ENCODE measurements around the gene LAMTOR2.
"Not testable (repeated sequence)": the region's sequence is repeated elsewhere in the genome, so short reads cannot be mapped to it uniquely, and the experiment has no call there.

LAMTOR2 gene

DNA sequence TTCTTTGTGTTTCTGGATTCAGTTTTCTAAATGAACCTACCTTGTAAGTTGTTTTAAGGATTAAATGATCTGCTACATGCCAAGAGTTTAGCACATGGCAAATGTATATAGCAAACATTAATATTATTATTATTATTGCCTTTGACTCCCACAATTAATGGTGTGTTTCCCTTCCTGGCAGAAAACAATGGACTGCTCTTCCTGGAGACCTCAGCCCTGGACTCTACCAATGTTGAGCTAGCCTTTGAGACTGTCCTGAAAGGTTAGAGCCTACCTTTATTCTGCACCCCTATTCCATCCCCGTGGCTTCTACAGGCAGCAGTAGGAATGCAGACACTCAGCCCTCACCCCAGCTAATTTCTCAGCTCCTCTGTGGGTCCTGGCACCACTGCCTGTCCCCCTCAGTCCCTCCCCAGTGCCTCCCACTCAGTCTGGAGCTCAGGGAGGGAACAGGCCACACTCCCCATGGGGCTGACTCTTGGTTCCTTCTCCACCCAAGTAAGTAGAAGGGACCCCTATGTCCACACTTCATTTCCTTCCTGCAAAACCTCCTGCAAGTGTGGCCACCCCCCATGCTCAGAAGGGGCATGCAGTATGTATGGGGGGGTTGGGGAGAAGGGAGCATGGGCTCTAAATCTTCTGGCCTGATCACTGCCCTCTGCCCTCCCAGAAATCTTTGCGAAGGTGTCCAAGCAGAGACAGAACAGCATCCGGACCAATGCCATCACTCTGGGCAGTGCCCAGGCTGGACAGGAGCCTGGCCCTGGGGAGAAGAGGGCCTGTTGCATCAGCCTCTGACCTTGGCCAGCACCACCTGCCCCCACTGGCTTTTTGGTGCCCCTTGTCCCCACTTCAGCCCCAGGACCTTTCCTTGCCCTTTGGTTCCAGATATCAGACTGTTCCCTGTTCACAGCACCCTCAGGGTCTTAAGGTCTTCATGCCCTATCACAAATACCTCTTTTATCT is 15.2 kb downstream of the LAMTOR2 start:
- no peak overlapping the region for H3K27ac ChIP-seq (ENCODE audit: poor library complexity, severe bottlenecking)
- no peak for ATAC-seq (ENCODE audit: low read depth)
- no peak for DNase-seq (ENCODE audit: low spot score)
- H3K27me3 ChIP-seq (ENCODE audit: insufficient read depth, poor library complexity, severe bottlenecking), result no peaks in the 10 kb centered on the region
- no peak overlapping the region for H3K4me3 ChIP-seq (ENCODE audit: severe bottlenecking)
- no peaks in the 10 kb centered on the region for H3K4me1 ChIP-seq (ENCODE audit: insufficient read depth, poor library complexity, severe bottlenecking)
- no peak for TF ChIP-seq CTCF (IDR thresholded peaks at IDR 0.05; ENCODE audit: poor library complexity, severe bottlenecking)
- H3K9me3 ChIP-seq (ENCODE audit: severe bottlenecking), result no peaks in the 10 kb centered on the region
- H3K36me3 ChIP-seq (ENCODE audit: low read depth), result peaks cover 47% of the 10 kb centered on the region

- no peak overlapping the region for H3K27ac ChIP-seq (ENCODE audit: poor library complexity, severe bottlenecking)
- no peak for TF ChIP-seq CTCF (IDR thresholded peaks at IDR 0.05; ENCODE audit: poor library complexity, severe bottlenecking)
- DNase-seq (ENCODE audit: low spot score), result no peak
- no peaks in the 10 kb centered on the region for H3K27me3 ChIP-seq (ENCODE audit: insufficient read depth, poor library complexity, severe bottlenecking)
- no peaks in the 10 kb centered on the region for H3K9me3 ChIP-seq (ENCODE audit: severe bottlenecking)
- H3K4me1 ChIP-seq (ENCODE audit: insufficient read depth, poor library complexity, severe bottlenecking), result no peaks in the 10 kb centered on the region
- ATAC-seq (ENCODE audit: low read depth), result no peak
- H3K4me3 ChIP-seq (ENCODE audit: severe bottlenecking), result no peak overlapping the region
- peaks cover 45% of the 10 kb centered on the region for H3K36me3 ChIP-seq (ENCODE audit: low read depth)
Observed at GRCh38 chr1:156070548-156070947, 16.0 kb downstream of the LAMTOR2 start.

GRCh38 chr1:156071332-156071816 is 16.8 kb downstream of the LAMTOR2 start:
- H3K27ac ChIP-seq (ENCODE audit: poor library complexity, severe bottlenecking); ATAC-seq (ENCODE audit: low read depth); H3K9me3 ChIP-seq (ENCODE audit: severe bottlenecking); DNase-seq (ENCODE audit: low spot score); H3K4me1 ChIP-seq (ENCODE audit: insufficient read depth, poor library complexity, severe bottlenecking); H3K4me3 ChIP-seq (ENCODE audit: severe bottlenecking); H3K27me3 ChIP-seq (ENCODE audit: insufficient read depth, poor library complexity, severe bottlenecking): not testable (repeated sequence)
- H3K36me3 ChIP-seq (ENCODE audit: low read depth), result peaks cover 37% of the 10 kb centered on the region

DNA sequence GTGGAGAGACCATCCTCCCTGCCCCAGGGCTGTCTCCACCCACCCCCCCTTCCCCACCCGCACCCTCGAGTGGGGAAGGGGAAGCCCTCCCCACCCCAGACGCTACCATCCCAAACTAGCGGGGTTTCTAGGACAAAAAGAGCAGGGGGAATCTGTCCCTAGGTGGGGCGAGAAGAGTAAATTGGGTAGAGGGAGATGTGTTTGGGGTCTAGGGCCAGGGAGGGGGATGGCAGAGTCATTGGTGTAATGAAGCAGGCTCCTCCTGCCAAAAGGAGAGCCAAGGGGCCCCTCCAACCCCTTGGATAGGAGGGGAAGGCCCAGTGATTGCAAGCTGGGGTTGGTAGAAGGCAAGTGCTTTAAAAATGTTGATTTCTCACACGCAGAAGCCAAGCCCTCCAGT is 17.7 kb downstream of the LAMTOR2 start:
- TF ChIP-seq CTCF (IDR thresholded peaks at IDR 0.05; ENCODE audit: poor library complexity, severe bottlenecking), result no peak
- H3K4me1 ChIP-seq (ENCODE audit: insufficient read depth, poor library complexity, severe bottlenecking), result no peaks in the 10 kb centered on the region
- H3K9me3 ChIP-seq (ENCODE audit: severe bottlenecking), result no peaks in the 10 kb centered on the region
- peaks cover 32% of the 10 kb centered on the region for H3K36me3 ChIP-seq (ENCODE audit: low read depth)
- H3K27me3 ChIP-seq (ENCODE audit: insufficient read depth, poor library complexity, severe bottlenecking), result no peaks in the 10 kb centered on the region
- DNase-seq (ENCODE audit: low spot score) (no peak), ATAC-seq (ENCODE audit: low read depth) (no peak)
- H3K4me3 ChIP-seq (ENCODE audit: severe bottlenecking), result no peak overlapping the region
- no peak overlapping the region for H3K27ac ChIP-seq (ENCODE audit: poor library complexity, severe bottlenecking)

DNA sequence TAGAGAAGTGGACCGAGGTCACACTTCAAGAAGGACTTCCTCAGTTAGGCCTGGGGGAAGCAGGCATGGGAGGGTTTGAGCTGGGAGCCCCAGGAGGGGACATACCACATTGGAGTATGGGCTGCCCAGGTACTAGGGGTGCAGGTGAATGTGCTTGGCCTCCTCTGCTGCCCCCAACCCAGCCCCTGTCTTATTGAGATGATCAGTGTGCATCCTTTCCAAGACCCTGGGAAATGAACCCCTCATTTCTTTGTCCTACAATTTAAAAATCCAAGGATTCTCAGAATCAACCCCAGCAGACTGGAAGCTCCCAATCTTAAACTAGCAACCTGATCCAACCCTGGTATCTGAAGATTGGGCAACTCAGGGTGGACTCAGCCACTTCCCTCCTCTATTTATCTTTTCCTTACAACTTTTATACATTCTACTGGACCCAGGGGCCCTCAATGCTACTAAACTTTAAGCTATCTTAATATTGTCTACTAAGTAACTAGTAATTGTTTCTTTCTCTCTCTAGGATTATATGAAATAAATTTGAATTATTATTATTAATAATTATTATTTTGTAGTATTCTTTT is 18.6 kb downstream of the LAMTOR2 start:
- ATAC-seq (ENCODE audit: low read depth) (no peak), DNase-seq (ENCODE audit: low spot score) (no peak)
- no peak for TF ChIP-seq CTCF (IDR thresholded peaks at IDR 0.05; ENCODE audit: poor library complexity, severe bottlenecking)
- Histone ChIP-seq H3K9me3 (ENCODE audit: severe bottlenecking) (no peaks in the 10 kb centered on the region), H3K27me3 (ENCODE audit: insufficient read depth, poor library complexity, severe bottlenecking) (no peaks in the 10 kb centered on the region), H3K4me3 (ENCODE audit: severe bottlenecking) (no peak overlapping the region), H3K4me1 (ENCODE audit: insufficient read depth, poor library complexity, severe bottlenecking) (no peaks in the 10 kb centered on the region), H3K27ac (ENCODE audit: poor library complexity, severe bottlenecking) (no peak overlapping the region), H3K36me3 (ENCODE audit: low read depth) (peaks cover 26% of the 10 kb centered on the region)

All from RWPE2 (cell line).